Daoy (cell line): ENCODE results near the gene IL20RA. TPM values are rescaled to one million over a fixed set of nuclear protein-coding genes. Genes with fewer than 3 reads are reported as not detected.
"Not testable (repeated sequence)": the region's sequence is repeated elsewhere in the genome, so short reads cannot be mapped to it uniquely, and the experiment has no call there.

Experiments
- DNase-seq: peaks from one replicate; pipeline ENCODE4 v3.0.0-alpha.2; 2015; ENCODE audit warnings: low read depth
- total RNA-seq: library from RNA; depleted of rRNA; stranded (reverse); fragments of >200 nt; shearing (Covaris generic); gene quantifications from 2 replicates; pipeline ENCODE4 v1.2.3, GENCODE V29; 2014

Gene IL20RA
- total RNA-seq, 1 experiment from 2014 or later: 0.57 TPM

DNA sequence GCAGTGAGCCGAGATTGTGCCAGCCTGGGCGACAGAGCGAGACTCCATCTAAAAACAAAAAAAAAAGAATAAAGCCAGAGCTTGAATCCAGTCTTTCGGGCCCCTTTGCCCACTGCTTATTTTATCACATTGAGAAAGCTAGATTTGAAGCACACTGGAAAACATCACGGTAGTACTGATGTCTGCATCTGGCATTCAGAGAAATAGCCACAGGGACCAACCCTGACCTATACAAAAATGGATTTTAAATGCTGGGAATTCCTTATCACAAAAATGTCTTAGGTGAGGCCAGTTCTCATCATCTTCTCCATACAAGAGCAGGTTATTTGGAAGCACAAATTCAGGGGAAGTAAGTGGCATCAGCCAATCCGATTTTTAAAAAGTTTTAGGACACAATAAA is 73.2 kb downstream of the IL20RA start:
- DNase-seq: no peak

- peak; percentile 26 for DNase-seq
Observed at GRCh38 chr6:136969930-136970329, 74.8 kb downstream of the IL20RA start.

DNA sequence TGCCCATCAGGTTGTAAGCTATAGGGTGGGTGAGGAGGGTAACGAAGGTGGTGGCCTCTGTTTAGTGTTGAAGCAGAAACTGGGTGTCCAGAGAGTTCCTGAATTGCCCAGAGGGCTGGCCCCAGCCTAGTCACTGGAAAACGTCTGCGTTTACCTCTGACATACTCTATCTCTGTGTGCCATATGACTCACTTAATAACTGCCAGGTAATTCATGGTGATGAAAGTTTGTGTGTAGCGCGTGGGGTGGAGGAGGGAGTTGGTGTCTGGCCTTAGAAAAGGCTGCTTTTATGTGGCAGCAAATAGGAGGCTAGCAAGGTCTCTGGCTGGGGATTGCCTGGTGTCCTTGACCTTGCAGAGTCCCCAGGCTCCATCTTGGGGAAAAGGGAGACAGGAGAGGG is 75.3 kb downstream of the IL20RA start:
- peak; percentile 13 for DNase-seq

GRCh38 chr6:136968837-136969236 is 75.9 kb downstream of the IL20RA start:
- DNase-seq: peak; percentile 11

GRCh38 chr6:136967876-136968752 is 76.7 kb downstream of the IL20RA start:
- DNase-seq: peak; percentile 73

DNA sequence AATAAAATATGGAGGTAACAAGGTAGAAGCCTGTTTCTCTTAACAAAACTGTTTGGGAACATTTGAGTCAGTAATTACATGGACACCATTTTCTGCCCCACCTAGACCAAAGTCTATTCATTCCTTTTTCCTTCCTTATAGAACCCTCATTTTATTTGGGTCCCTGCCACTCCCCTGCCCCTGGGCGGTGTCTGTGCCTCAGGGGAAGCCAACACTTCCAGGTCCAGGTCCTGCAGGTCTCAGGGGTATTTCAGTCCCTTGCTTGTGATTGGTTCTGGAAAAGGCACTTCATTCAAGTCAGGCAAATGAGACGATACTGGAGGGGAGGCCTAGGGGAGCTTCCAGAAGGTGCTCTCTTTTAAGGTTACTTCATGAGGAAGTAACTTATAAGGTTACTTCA is 80.4 kb downstream of the IL20RA start:
- no peak for DNase-seq

DNA sequence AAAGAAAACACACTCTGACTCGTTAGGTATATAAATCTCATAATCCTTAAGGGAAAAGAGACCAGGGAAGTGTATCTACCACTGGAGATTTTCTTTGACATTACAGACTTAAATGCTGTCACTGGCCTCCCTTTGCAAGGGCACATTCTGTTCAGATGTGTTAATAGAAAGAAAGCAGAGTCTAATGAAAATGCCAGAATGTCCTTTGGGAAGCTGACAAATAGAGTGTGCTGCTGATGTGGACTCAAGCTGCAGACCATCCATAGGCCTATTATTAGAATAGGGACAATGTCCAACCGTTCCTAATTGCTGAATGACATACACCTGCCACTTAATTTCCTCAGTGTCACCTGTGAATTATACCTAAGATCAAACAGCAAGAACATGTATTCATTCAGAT is 81.5 kb downstream of the IL20RA start:
- no peak for DNase-seq

- DNase-seq: peak; percentile 24
Observed at GRCh38 chr6:136962661-136963060, 82.1 kb downstream of the IL20RA start.

DNA sequence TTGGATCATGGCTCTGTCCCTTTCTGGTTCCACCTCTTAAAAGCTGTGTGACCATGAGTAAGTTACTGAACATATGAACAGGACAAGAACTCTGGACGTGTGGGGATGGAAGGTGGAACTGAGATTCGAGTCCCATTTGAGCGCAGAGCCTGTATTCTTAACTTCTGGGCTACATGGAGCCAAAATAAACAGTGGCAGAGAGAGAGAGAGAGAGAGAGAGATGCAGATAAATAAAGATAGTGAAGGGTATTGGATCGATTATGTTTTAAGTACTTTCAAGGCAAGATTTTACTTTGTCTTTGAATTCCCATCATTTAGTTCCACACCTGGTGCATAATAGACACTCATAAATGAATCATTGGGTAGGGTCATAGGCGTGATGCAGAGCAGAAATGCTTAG is 82.9 kb downstream of the IL20RA start:
- DNase-seq: no peak

GRCh38 chr6:136960781-136961180 is 84.0 kb downstream of the IL20RA start:
- no peak for DNase-seq

DNA sequence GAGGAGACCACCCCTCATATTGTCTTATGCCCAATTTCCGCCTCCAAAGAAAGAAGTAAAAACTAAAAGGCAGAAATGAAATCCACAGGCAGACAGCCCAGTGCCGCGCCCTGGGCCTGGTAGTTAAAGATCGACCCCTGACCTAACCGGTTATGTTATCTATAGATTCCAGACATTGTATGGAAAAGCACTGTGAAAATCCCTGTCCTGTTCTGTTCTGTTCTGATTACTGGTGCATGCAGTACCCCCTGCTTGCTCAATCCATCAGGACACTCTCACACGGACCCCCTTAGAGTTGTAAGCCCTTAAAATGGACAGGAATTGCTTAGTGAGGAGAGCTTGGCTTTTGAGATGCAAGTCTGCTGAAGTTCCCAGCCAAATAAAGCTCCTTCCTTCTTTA is 84.8 kb downstream of the IL20RA start:
- not testable (repeated sequence) for DNase-seq

DNA sequence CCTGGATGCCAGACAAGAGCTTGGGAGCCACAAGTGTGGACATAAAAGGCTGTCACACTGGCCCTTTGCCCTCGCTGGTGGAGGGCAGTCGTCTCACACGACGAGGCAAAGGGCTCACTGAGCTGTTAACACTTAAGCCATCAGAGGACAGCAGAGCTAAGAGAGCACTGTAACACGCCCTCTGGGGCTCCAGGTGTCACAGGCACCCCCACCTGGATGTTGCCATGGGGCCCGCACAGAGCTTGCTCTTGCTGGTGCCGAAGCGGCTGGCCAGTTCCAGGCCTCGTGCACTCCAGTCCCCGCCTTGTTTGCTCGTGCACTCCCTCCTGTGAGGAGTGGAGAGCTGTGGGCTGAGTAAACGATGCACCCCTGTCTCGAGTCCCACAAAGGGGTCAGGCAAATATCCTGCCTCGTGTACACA is 85.3 kb downstream of the IL20RA start:
- no peak for DNase-seq

GRCh38 chr6:136958168-136958567 is 86.6 kb downstream of the IL20RA start:
- no peak for DNase-seq

GRCh38 chr6:136956590-136957544 is 87.9 kb downstream of the IL20RA start:
- no peak for DNase-seq

DNA sequence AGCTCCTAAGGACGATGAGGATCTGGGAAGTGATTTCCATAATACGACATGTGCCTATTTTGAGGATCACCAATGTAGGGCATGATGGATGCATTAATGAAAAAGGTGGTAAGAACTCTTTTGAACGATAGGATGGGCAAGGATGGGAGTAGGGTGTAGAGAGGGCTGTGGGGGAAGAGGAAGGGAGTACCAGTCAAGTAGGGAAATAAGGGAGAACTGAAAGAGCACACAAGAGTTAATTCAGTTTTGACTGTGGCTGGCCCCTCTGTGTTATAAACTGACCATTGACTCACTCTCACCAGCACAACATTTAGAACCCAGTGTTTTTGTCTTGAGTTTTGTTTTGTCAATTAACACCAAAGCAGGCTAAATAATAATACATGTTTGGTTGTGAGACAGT is 89.6 kb downstream of the IL20RA start:
- DNase-seq: no peak

- peak; percentile 10 for DNase-seq
Observed at GRCh38 chr6:136952714-136953260, 92.0 kb downstream of the IL20RA start.

DNA sequence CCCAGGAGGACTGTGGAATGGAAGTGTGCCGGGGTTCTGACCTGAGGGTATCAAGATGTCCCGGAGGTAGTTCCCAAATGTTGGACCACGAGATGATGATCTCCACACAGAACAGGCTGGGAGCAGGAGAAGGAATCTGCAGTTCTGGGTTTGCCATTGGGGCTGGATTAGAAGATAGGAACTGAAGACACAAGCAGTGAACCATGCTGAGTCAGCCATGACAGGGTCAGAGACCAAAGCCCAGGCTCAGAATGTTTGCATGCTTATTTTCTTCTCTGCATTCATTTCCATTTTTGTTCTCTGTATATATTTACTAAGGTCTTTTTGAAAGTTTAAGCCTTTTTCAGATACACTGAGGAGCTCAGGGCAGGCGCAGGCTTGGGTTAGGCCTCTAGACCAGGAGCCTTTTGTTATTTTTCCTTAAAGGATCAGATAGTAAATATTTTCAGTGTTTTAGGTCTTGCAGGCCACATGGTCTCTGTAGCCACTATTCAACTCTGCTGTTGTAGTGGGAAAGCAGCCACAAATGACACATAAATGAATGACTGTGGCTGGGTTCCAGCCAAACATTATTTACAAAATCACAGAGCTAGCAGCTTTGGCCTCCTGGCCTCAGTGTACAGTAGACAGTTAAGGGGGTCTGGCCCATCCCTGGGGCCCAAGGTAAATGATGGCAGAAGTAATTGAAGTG is 94.2 kb downstream of the IL20RA start:
- DNase-seq: no peak
